Measurements from ENCODE around the gene WAC.
A peak's percentile ranks its signal among the peaks of the same experiment; 100 is the strongest.

WAC gene

GRCh38 chr10:28530751-28531150 is 2.2 kb upstream of the WAC start:
- DNase-seq (ENCODE audit: low spot score) = no peak

- no peak for DNase-seq (ENCODE audit: low spot score)
Observed at GRCh38 chr10:28533186-28533564, 257 bp downstream of the WAC start.

GRCh38 chr10:28533571-28534304 is 820 bp downstream of the WAC start:
- peak; percentile 9 for DNase-seq (ENCODE audit: low spot score)

- no peak for DNase-seq (ENCODE audit: low spot score)
Observed at GRCh38 chr10:28535846-28536245, 2.9 kb downstream of the WAC start.

GRCh38 chr10:28538595-28538994 is 5.7 kb downstream of the WAC start:
- no peak for DNase-seq (ENCODE audit: low spot score)

GRCh38 chr10:28540145-28540544 is 7.2 kb downstream of the WAC start:
- no peak for DNase-seq (ENCODE audit: low spot score)

GRCh38 chr10:28541717-28542365 is 8.9 kb downstream of the WAC start:
- DNase-seq (ENCODE audit: low spot score) = no peak

- DNase-seq (ENCODE audit: low spot score) = no peak
Observed at GRCh38 chr10:28542728-28543127, 9.8 kb downstream of the WAC start.

- DNase-seq (ENCODE audit: low spot score) = no peak
Observed at GRCh38 chr10:28544058-28544457, 11.1 kb downstream of the WAC start.

- DNase-seq (ENCODE audit: low spot score) = no peak
Observed at GRCh38 chr10:28545967-28546644, 13.2 kb downstream of the WAC start.

GRCh38 chr10:28548781-28549498 is 16.0 kb downstream of the WAC start:
- no peak for DNase-seq (ENCODE audit: low spot score)

GRCh38 chr10:28551086-28551485 is 18.2 kb downstream of the WAC start:
- DNase-seq (ENCODE audit: low spot score) = peak; percentile 16

GRCh38 chr10:28552775-28553174 is 19.9 kb downstream of the WAC start:
- no peak for DNase-seq (ENCODE audit: low spot score)

- no peak for DNase-seq (ENCODE audit: low spot score)
Observed at GRCh38 chr10:28554009-28554408, 21.1 kb downstream of the WAC start.

GRCh38 chr10:28554952-28555351 is 22.0 kb downstream of the WAC start:
- no peak for DNase-seq (ENCODE audit: low spot score)

GRCh38 chr10:28555358-28555757 is 22.4 kb downstream of the WAC start:
- no peak for DNase-seq (ENCODE audit: low spot score)

GRCh38 chr10:28556142-28556541 is 23.2 kb downstream of the WAC start:
- DNase-seq (ENCODE audit: low spot score) = no peak

GRCh38 chr10:28558186-28558585 is 25.3 kb downstream of the WAC start:
- no peak for DNase-seq (ENCODE audit: low spot score)

GRCh38 chr10:28558923-28559508 is 26.1 kb downstream of the WAC start:
- no peak for DNase-seq (ENCODE audit: low spot score)

- no peak for DNase-seq (ENCODE audit: low spot score)
Observed at GRCh38 chr10:28559618-28560017, 26.7 kb downstream of the WAC start.

GRCh38 chr10:28560617-28561016 is 27.7 kb downstream of the WAC start:
- no peak for DNase-seq (ENCODE audit: low spot score)

- no peak for DNase-seq (ENCODE audit: low spot score)
Observed at GRCh38 chr10:28561531-28561930, 28.6 kb downstream of the WAC start.
